Measurements from ENCODE around the gene GABRG3.

DNA sequence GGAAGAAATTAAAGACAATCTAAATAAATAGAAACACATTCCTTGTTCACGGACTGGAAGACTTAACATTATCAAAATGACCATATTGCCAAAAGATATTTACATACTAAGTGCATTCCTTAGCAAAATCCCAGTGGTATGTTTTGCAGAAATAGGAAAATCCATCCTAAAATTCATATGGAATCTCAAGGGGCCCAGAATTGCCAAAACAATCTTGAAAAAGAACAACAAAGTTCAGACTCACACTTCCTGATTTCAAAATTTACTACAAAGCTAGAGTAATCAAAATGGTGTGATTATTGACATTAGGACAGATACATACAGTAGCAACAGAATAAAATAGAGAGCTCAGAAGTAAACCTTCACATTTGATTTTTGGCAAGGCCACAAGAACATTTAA lies 612.7 kb downstream of the GABRG3 start:
- TF ChIP-seq POLR2A (IDR thresholded peaks at IDR 0.05) (no peak), CTCF (IDR thresholded peaks at IDR 0.05) (no peak)
